Thyroid gland (tissue), 4 donors: ENCODE measurements around the gene SARDH. TPM values are rescaled to one million over a fixed set of nuclear protein-coding genes. Genes with fewer than 3 reads are reported as not detected.

Source experiments
- DNase-seq, 2 donors: peaks; one replicate each; pipeline ENCODE4 v3.0.0-alpha.2; 2019
- H3K27ac ChIP-seq, 3 donors: fragments of 200-600 bp; sonication (generic); 1 replicate in 2 of 3; 2 replicates in 1 of 3; pipeline ENCODE4 v1.5.1; 2016 to 2019; ENCODE audit warnings: mild to moderate bottlenecking in 1 of 3, moderate library complexity in 1 of 3
- H3K27me3 ChIP-seq: fragments of 200-600 bp; sonication (generic); one replicate; pipeline ENCODE4 v1.5.1; 2019
- H3K36me3 ChIP-seq, 2 donors: fragments of 200-600 bp; sonication (generic); one replicate each; pipeline ENCODE4 v1.5.1; 2016 to 2019
- H3K4me1 ChIP-seq, 2 donors: fragments of 200-600 bp; sonication (generic); one replicate each; pipeline ENCODE4 v1.5.1; 2017 to 2019
- H3K4me3 ChIP-seq, 3 donors: fragments of 200-600 bp; sonication (generic); replicated peaks in 1 of 3; 1 replicate in 2 of 3; 2 replicates in 1 of 3; pipeline ENCODE4 v1.5.1; 2016; ENCODE audit warnings: mild to moderate bottlenecking in 1 of 3
- H3K9me3 ChIP-seq: fragments of 200-600 bp; sonication (generic); one replicate; pipeline ENCODE4 v1.5.1; 2017
- CTCF ChIP-seq, 6 experiments: fragments of 200-600 bp in 3 of 6; fragments of 450-650 bp in 3 of 6; sonication (generic) in 3 of 6; IDR thresholded peaks; one replicate each; pipeline ENCODE4 v1.5.1; 2016 to 2019; ENCODE audit warnings: antibody characterized with exemption in 6 of 6, mild to moderate bottlenecking in 2 of 6, inconsistent platforms in 1 of 6, moderate library complexity in 1 of 6
- POLR2A ChIP-seq, 2 donors: fragments of 450-650 bp; IDR thresholded peaks; one replicate each; pipeline ENCODE4 v1.6.1; 2017; ENCODE audit warnings: antibody characterized with exemption in 2 of 2, mild to moderate bottlenecking in 2 of 2, moderate library complexity in 1 of 2
- WGBS, 2 donors: methylation state at CpG; one replicate each; pipeline ENCODE4 v1.1.5; 2017; 5-methylcytosine and 5-hydroxymethylcytosine counted together
- intact Hi-C: fragments of 100-400 bp; cut with DNase I; formaldehyde crosslinking; loops from one replicate; pipeline ENCODE4 v1.15.1; 2023
- total RNA-seq, 4 donors: library from RNA; depleted of rRNA; stranded (reverse); fragments of >200 nt; gene quantifications; one replicate each; pipeline ENCODE4 v1.2.3, GENCODE V29; 2016

The SARDH gene
- total RNA-seq, 4 donors from 2014 or later, result 2.2 to 6.2 (median 3.3) TPM; not detected in 1

DNA sequence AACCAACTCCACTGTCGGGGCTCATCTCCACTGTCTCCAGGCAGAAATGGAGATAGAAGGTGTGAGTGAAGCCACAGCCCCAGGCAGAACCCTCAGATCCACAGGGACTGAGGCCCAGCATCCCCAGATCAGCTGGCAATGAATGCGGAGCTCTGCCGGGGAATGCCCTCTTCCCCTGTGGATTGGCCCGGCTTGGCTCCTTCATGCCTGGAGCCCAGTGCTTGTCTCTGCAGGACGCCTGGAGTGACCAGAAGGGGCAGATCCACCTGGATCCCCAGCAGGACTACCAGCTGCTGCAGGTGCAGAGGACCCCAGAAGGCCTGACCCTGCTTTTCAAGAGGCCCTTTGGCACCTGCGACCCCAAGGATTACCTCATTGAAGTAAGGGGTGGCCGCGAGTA lies 98.5 kb downstream of the SARDH start:
- Histone ChIP-seq H3K36me3 (no peaks in the 10 kb centered on the region), H3K27me3 (no peaks in the 10 kb centered on the region), H3K4me3 (no peak overlapping the region), H3K9me3 (no peaks in the 10 kb centered on the region), H3K4me1 (no peaks in the 10 kb centered on the region), H3K27ac (no peak overlapping the region)
- no peak for DNase-seq
- WGBS, 2 donors, result 84 to 97% methylated on average over 6 to 8 of the region's 8 CpGs
- intact Hi-C loops, result no loop called here
- TF ChIP-seq POLR2A (IDR thresholded peaks at IDR 0.05), result no peak
- no peak for TF ChIP-seq CTCF (IDR thresholded peaks at IDR 0.05)

DNA sequence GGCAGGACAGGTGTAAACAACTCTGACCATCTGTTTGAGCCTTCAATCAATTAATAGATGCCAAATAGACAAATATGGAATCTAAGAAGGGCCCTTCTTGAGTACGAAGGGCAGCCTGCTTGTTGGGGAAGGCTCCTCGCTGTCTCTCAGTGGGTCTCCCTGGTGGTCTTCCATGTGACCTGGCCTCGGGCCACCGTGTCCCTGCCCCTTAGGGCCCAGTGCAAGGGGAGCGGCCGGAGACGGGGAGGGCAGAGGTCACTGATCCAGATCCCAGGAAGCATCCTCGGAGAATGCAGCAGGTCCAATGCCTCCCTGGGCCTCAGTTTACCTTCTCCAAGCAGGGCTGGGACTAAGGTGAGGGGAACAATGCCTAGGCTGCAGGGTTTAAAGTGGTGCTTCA lies 99.4 kb downstream of the SARDH start:
- Histone ChIP-seq H3K4me1 (no peaks in the 10 kb centered on the region), H3K4me3 (no peak overlapping the region), H3K9me3 (no peaks in the 10 kb centered on the region), H3K27ac (no peak overlapping the region), H3K27me3 (no peaks in the 10 kb centered on the region), H3K36me3 (no peaks in the 10 kb centered on the region)
- 47 to 93% methylated on average over 5 to 8 of the region's 8 CpGs for WGBS, 2 donors
- intact Hi-C loops, result no loop called here
- TF ChIP-seq CTCF (IDR thresholded peaks at IDR 0.05) (no peak), POLR2A (IDR thresholded peaks at IDR 0.05) (no peak)
- DNase-seq, result no peak

DNA sequence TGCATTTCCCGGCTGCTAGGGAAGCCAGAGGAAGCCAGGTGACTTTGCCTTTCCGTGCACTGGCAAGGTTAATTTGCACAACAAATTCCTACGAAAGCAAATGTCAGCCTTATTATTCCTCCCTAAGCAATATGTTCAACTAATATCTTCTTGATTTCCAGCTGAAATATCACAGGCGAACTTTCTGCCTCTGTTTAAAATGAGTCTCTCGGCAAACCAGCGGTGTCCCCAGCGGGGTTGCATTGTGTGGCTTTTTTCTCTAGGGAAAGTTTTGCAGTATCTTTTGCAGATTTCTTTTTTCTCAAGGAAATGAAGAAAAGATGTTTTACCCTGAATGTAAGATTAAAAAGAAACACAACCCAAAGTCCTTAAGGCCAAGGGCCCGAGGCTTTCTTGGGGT lies 100.1 kb downstream of the SARDH start:
- no peak for DNase-seq
- H3K4me3 ChIP-seq, result no peak overlapping the region
- H3K27ac ChIP-seq, result no peak overlapping the region
- TF ChIP-seq CTCF (IDR thresholded peaks at IDR 0.05) (no peak), POLR2A (IDR thresholded peaks at IDR 0.05) (no peak)
- 76 to 83% methylated on average over 8 of the region's 8 CpGs for WGBS, 2 donors
- intact Hi-C loops, result no loop called here
- no peaks in the 10 kb centered on the region for H3K36me3 ChIP-seq
- no peaks in the 10 kb centered on the region for H3K9me3 ChIP-seq
- H3K27me3 ChIP-seq, result no peaks in the 10 kb centered on the region
- H3K4me1 ChIP-seq, result no peaks in the 10 kb centered on the region

DNA sequence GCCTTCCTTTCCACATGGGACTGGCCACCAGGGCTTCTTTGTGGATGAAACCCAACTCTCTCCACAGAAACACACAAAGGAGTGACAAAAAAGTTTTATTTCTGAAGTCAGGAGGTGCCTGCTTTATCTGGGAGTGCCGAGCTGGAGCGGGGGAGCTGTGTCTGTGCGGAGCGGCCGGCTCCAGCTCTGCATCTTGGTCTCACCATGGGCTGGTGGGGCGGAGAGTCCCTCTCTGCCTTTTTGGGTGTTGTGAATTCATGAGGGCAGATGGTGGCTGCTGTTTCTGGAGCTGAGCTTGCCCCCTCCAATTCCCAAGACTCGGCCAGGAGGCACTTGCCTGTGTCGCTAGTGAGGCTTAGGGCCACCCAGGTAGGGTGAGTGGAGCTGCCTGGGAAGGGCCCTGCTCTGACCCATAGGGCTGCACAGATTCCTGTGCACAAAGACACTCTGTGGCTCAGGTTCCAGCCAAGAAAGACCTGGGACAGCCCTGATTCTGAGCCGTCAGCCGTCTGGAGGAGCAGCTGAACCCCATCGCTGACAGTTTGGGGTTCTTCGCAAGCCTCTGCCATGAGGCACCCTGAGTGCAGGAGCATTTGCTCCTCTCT lies 100.6 kb downstream of the SARDH start:
- H3K9me3 ChIP-seq, result no peaks in the 10 kb centered on the region
- H3K4me1 ChIP-seq, result no peaks in the 10 kb centered on the region
- DNase-seq, result no peak
- WGBS, 2 donors, result 74 to 76% methylated on average over 4 to 8 of the region's 12 CpGs
- TF ChIP-seq CTCF (IDR thresholded peaks at IDR 0.05) (no peak), POLR2A (IDR thresholded peaks at IDR 0.05) (no peak)
- no peak overlapping the region for H3K4me3 ChIP-seq
- intact Hi-C loops, result no loop called here
- H3K27me3 ChIP-seq, result no peaks in the 10 kb centered on the region
- H3K27ac ChIP-seq, result no peak overlapping the region
- H3K36me3 ChIP-seq, result no peaks in the 10 kb centered on the region

DNA sequence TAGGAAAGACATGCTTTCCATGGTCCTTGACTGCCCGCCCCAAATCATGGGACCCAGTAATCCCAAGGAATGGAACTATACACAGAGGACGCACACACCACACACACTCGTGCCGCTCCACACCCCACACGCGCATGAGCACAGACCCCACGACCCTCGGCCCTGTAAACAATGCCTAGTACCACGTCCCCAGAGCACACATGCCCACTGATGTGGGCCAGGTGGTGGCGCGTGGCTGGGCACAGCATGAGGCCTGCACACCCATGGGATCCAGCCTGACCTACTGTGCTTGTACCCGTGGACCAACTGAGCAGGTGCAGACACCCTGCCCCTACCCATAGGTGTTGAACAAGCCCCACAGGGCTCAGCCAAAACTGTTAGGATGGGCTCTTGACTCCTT lies 101.2 kb downstream of the SARDH start:
- H3K36me3 ChIP-seq, result no peaks in the 10 kb centered on the region
- no peak overlapping the region for H3K27ac ChIP-seq
- H3K27me3 ChIP-seq, result no peaks in the 10 kb centered on the region
- WGBS, 2 donors, result 84 to 89% methylated on average over 11 to 12 of the region's 12 CpGs
- no peak overlapping the region for H3K4me3 ChIP-seq
- DNase-seq, result no peak
- no peaks in the 10 kb centered on the region for H3K9me3 ChIP-seq
- H3K4me1 ChIP-seq, result no peaks in the 10 kb centered on the region
- intact Hi-C loops, result no loop called here
- TF ChIP-seq CTCF (IDR thresholded peaks at IDR 0.05) (no peak), POLR2A (IDR thresholded peaks at IDR 0.05) (no peak)
